KOPT-K1 (cell line): ENCODE data around the gene SMPX.

Experiments
- H3K27ac ChIP-seq: fragments of 200-600 bp; sonication (generic); 2 replicates; pipeline ENCODE4 v1.5.1; 2016; ENCODE audit warnings: antibody characterized with exemption, mild to moderate bottlenecking, low read depth, low read length; ENCODE audit not compliant: poor library complexity, severe bottlenecking
- H3K36me3 ChIP-seq: fragments of 200-600 bp; sonication (generic); 2 replicates; pipeline ENCODE4 v1.5.1; 2017; ENCODE audit warnings: antibody characterized with exemption, mild to moderate bottlenecking, low read length, moderate library complexity; ENCODE audit not compliant: insufficient read depth
- H3K9me3 ChIP-seq: fragments of 200-600 bp; sonication (generic); 2 replicates; pipeline ENCODE4 v1.5.1; 2017; ENCODE audit warnings: antibody characterized with exemption, low read length, mild to moderate bottlenecking; ENCODE audit not compliant: insufficient read depth, poor library complexity, severe bottlenecking

The SMPX gene

GRCh38 chrX:21758488-21758887, 572 bp upstream of the SMPX start:
- no peaks in the 10 kb centered on the region for H3K9me3 ChIP-seq
- H3K36me3 ChIP-seq, result no peaks in the 10 kb centered on the region
- H3K27ac ChIP-seq, result no peak overlapping the region

GRCh38 chrX:21756785-21757529, 959 bp downstream of the SMPX start:
- Histone ChIP-seq H3K36me3 (no peaks in the 10 kb centered on the region), H3K27ac (no peak overlapping the region)

GRCh38 chrX:21749924-21750323, 8.0 kb downstream of the SMPX start:
- Histone ChIP-seq H3K27ac (no peak overlapping the region), H3K36me3 (no peaks in the 10 kb centered on the region), H3K9me3 (no peaks in the 10 kb centered on the region)

More at GRCh38 chrX:21756785-21757529, 959 bp downstream of the SMPX start:
- H3K9me3 ChIP-seq, result no peaks in the 10 kb centered on the region

GRCh38 chrX:21748235-21748634, 9.7 kb downstream of the SMPX start:
- H3K27ac ChIP-seq, result no peak overlapping the region
- no peaks in the 10 kb centered on the region for H3K36me3 ChIP-seq
- H3K9me3 ChIP-seq, result no peaks in the 10 kb centered on the region

- no peaks in the 10 kb centered on the region for H3K36me3 ChIP-seq
- no peak overlapping the region for H3K27ac ChIP-seq
- no peaks in the 10 kb centered on the region for H3K9me3 ChIP-seq
Observed at GRCh38 chrX:21747558-21747957, 10.4 kb downstream of the SMPX start.

GRCh38 chrX:21745756-21746155, 12.2 kb downstream of the SMPX start:
- H3K9me3 ChIP-seq, result no peaks in the 10 kb centered on the region
- H3K36me3 ChIP-seq, result no peaks in the 10 kb centered on the region
- no peak overlapping the region for H3K27ac ChIP-seq

- no peak overlapping the region for H3K27ac ChIP-seq
- H3K36me3 ChIP-seq, result no peaks in the 10 kb centered on the region
- H3K9me3 ChIP-seq, result no peaks in the 10 kb centered on the region
Observed at GRCh38 chrX:21744721-21745120, 13.2 kb downstream of the SMPX start.

- Histone ChIP-seq H3K9me3 (no peaks in the 10 kb centered on the region), H3K27ac (no peak overlapping the region), H3K36me3 (no peaks in the 10 kb centered on the region)
Observed at GRCh38 chrX:21744060-21744459, 13.9 kb downstream of the SMPX start.

- no peak overlapping the region for H3K27ac ChIP-seq
- no peaks in the 10 kb centered on the region for H3K36me3 ChIP-seq
Observed at GRCh38 chrX:21741869-21742701, 15.8 kb downstream of the SMPX start.

GRCh38 chrX:21741364-21741763, 16.6 kb downstream of the SMPX start:
- Histone ChIP-seq H3K36me3 (no peaks in the 10 kb centered on the region), H3K27ac (no peak overlapping the region), H3K9me3 (no peaks in the 10 kb centered on the region)

More at GRCh38 chrX:21741869-21742701, 15.8 kb downstream of the SMPX start:
- no peaks in the 10 kb centered on the region for H3K9me3 ChIP-seq

GRCh38 chrX:21740329-21741274, 17.3 kb downstream of the SMPX start:
- H3K36me3 ChIP-seq, result no peaks in the 10 kb centered on the region
- H3K27ac ChIP-seq, result no peak overlapping the region
- no peaks in the 10 kb centered on the region for H3K9me3 ChIP-seq

GRCh38 chrX:21738950-21739287, 19.0 kb downstream of the SMPX start:
- Histone ChIP-seq H3K27ac (no peak overlapping the region), H3K9me3 (no peaks in the 10 kb centered on the region)

GRCh38 chrX:21738210-21738949, 19.5 kb downstream of the SMPX start:
- H3K9me3 ChIP-seq, result no peaks in the 10 kb centered on the region
- no peaks in the 10 kb centered on the region for H3K36me3 ChIP-seq
- no peak overlapping the region for H3K27ac ChIP-seq

More at GRCh38 chrX:21738950-21739287, 19.0 kb downstream of the SMPX start:
- H3K36me3 ChIP-seq, result no peaks in the 10 kb centered on the region

- Histone ChIP-seq H3K9me3 (no peaks in the 10 kb centered on the region), H3K36me3 (no peaks in the 10 kb centered on the region), H3K27ac (no peak overlapping the region)
Observed at GRCh38 chrX:21735768-21736127, 22.2 kb downstream of the SMPX start.
